OCI-M2 (cell line): Measurements from ENCODE around the gene ADARB1.
"Not testable (repeated sequence)": the region's sequence is repeated elsewhere in the genome, so short reads cannot be mapped to it uniquely, and the experiment has no call there.

Experiments
- DNase-seq: peaks from one replicate; lab custom pipeline; 2025; ENCODE audit not compliant: unreplicated experiment; lab: John Stamatoyannopoulos, UW

Gene ADARB1

GRCh38 chr21:45074048-45074817, at the start of gene ADARB1:
ADARB1 (plus strand) TSS chr21:45074580; CDS start chr21:45171657, 97,077 bp downstream.
- no peak for DNase-seq

GRCh38 chr21:45026066-45026745, 48.2 kb upstream of the ADARB1 start:
- no peak for DNase-seq

GRCh38 chr21:45026826-45027225, 47.6 kb upstream of the ADARB1 start:
- no peak for DNase-seq

GRCh38 chr21:45027241-45028196, 46.9 kb upstream of the ADARB1 start:
- no peak for DNase-seq

- not testable (repeated sequence) for DNase-seq
These were observed 45.7 kb upstream of the ADARB1 start for GRCh38 chr21:45028645-45029044.

GRCh38 chr21:45029298-45029947, 45.0 kb upstream of the ADARB1 start:
- DNase-seq, result no peak

- no peak for DNase-seq
These were observed 44.3 kb upstream of the ADARB1 start for GRCh38 chr21:45029948-45030681.

- DNase-seq, result no peak
These were observed 43.5 kb upstream of the ADARB1 start for GRCh38 chr21:45030682-45031570.

- no peak for DNase-seq
These were observed 42.7 kb upstream of the ADARB1 start for GRCh38 chr21:45031571-45032191.

- DNase-seq, result no peak
These were observed 42.0 kb upstream of the ADARB1 start for GRCh38 chr21:45032332-45032731.

GRCh38 chr21:45032977-45033710, 41.2 kb upstream of the ADARB1 start:
- DNase-seq, result no peak

GRCh38 chr21:45033791-45034555, 40.4 kb upstream of the ADARB1 start:
- no peak for DNase-seq

- no peak for DNase-seq
These were observed 39.6 kb upstream of the ADARB1 start for GRCh38 chr21:45034556-45035476.

GRCh38 chr21:45035477-45035848, 38.9 kb upstream of the ADARB1 start:
- no peak for DNase-seq

GRCh38 chr21:45036630-45037029, 37.8 kb upstream of the ADARB1 start:
- DNase-seq, result no peak

GRCh38 chr21:45037986-45038385, 36.4 kb upstream of the ADARB1 start:
- no peak for DNase-seq
